Vagina (tissue), 2 donors: ENCODE data around the gene PIEZO2. TPM values are rescaled to one million over a fixed set of nuclear protein-coding genes. Genes with fewer than 3 reads are reported as not detected.
A peak's percentile ranks its signal among the peaks of the same experiment; 100 is the strongest.
"Not testable (repeated sequence)": the region's sequence is repeated elsewhere in the genome, so short reads cannot be mapped to it uniquely, and the experiment has no call there.

Experiments used
- DNase-seq, 2 donors: peaks; one replicate each; pipeline ENCODE4 v3.0.0-alpha.2; 2017; ENCODE audit errors: extremely low spot score in 2 of 2
- H3K27ac ChIP-seq: fragments of 200-600 bp; sonication (generic); one replicate; pipeline ENCODE4 v1.5.1; 2019
- H3K27me3 ChIP-seq: fragments of 200-600 bp; sonication (generic); one replicate; pipeline ENCODE4 v1.5.1; 2019
- H3K36me3 ChIP-seq, 2 donors: fragments of 200-600 bp; sonication (generic); one replicate each; pipeline ENCODE4 v1.5.1; 2017 to 2019
- H3K4me1 ChIP-seq: fragments of 200-600 bp; sonication (generic); one replicate; pipeline ENCODE4 v1.5.1; 2019
- H3K4me3 ChIP-seq, 2 donors: fragments of 200-600 bp; sonication (generic); 1 replicate in 1 of 2; 2 replicates in 1 of 2; pipeline ENCODE4 v1.5.1; 2016 to 2019
- H3K9me3 ChIP-seq: fragments of 200-600 bp; sonication (generic); one replicate; pipeline ENCODE4 v1.5.1; 2019
- CTCF ChIP-seq, 3 experiments: fragments of 450-650 bp in 2 of 3; fragments of 200-600 bp in 1 of 3; sonication (generic) in 1 of 3; IDR thresholded peaks; one replicate each; pipeline ENCODE4 v1.5.1; 2017 to 2019; ENCODE audit warnings: antibody characterized with exemption in 3 of 3, mild to moderate bottlenecking in 2 of 3, moderate library complexity in 2 of 3
- POLR2A ChIP-seq, 2 donors: fragments of 450-650 bp; IDR thresholded peaks; one replicate each; pipeline ENCODE4 v1.6.1; 2017; ENCODE audit warnings: antibody characterized with exemption in 2 of 2, mild to moderate bottlenecking in 2 of 2, moderate library complexity in 2 of 2
- POLR2AphosphoS5 ChIP-seq, 2 donors: sonication (generic); formaldehyde crosslinking; IDR thresholded peaks; one replicate each; pipeline ENCODE4 v1.9.0; 2017; ENCODE audit warnings: antibody characterized with exemption in 2 of 2, mild to moderate bottlenecking in 2 of 2, low read depth in 1 of 2; ENCODE audit not compliant: insufficient read depth in 1 of 2
- intact Hi-C: fragments of 100-400 bp; cut with DNase I; formaldehyde crosslinking; loops from one replicate; pipeline ENCODE4 v1.15.1; 2023
- total RNA-seq: library from RNA; depleted of rRNA; stranded (reverse); fragments of >200 nt; gene quantifications from one replicate; pipeline ENCODE4 v1.2.3, GENCODE V29; 2016

Gene PIEZO2
- total RNA-seq, result 5.9 TPM

- no peaks in the 10 kb centered on the region for H3K36me3 ChIP-seq
- peak within 1 kb of the TSS; percentile 35 to 42 for H3K4me3 ChIP-seq
- H3K9me3 ChIP-seq, result no peaks in the 10 kb centered on the region
- intact Hi-C loops, result loop anchor here (5.0 kb wide), 1 partner anchor 587 kb away; no protein-coding TSS in a partner anchor
- H3K4me1 ChIP-seq, result peaks cover 25% of the 10 kb centered on the region
- peak in 1 of 2 donors; percentile 26 for TF ChIP-seq POLR2A (IDR thresholded peaks at IDR 0.05)
- TF ChIP-seq CTCF (IDR thresholded peaks at IDR 0.05), result no peak
- TF ChIP-seq POLR2AphosphoS5 (IDR thresholded peaks at IDR 0.05; ENCODE audit: insufficient read depth in 1 of 2, low read depth in 1 of 2), result no peak
- DNase-seq, result no peak
- no peak within 1 kb of the TSS for H3K27ac ChIP-seq
- peaks cover 9% of the 10 kb centered on the region for H3K27me3 ChIP-seq
Observed at GRCh38 chr18:11149441-11150270, at the start of gene PIEZO2. Gene PIEZO2 (minus strand): TSS chr18:11149569. CDS start chr18:11148588, 981 bp downstream.

- Histone ChIP-seq H3K4me1 (no peaks in the 10 kb centered on the region), H3K27ac (no peak overlapping the region), H3K4me3 (no peak overlapping the region), H3K9me3 (no peaks in the 10 kb centered on the region), H3K27me3 (no peaks in the 10 kb centered on the region), H3K36me3 (no peaks in the 10 kb centered on the region)
- TF ChIP-seq CTCF (IDR thresholded peaks at IDR 0.05), result no peak
- no peak for TF ChIP-seq POLR2A (IDR thresholded peaks at IDR 0.05)
- TF ChIP-seq POLR2AphosphoS5 (IDR thresholded peaks at IDR 0.05; ENCODE audit: insufficient read depth in 1 of 2, low read depth in 1 of 2), result no peak
- DNase-seq, result no peak
- intact Hi-C loops, result no loop called here
Observed at GRCh38 chr18:11183637-11184036, 34.3 kb upstream of the PIEZO2 start.

- H3K4me1 ChIP-seq, intact Hi-C loops, DNase-seq, H3K27me3 ChIP-seq, H3K36me3 ChIP-seq, H3K27ac ChIP-seq, H3K4me3 ChIP-seq, H3K9me3 ChIP-seq: not testable (repeated sequence)
Observed at GRCh38 chr18:11181629-11182028, 32.3 kb upstream of the PIEZO2 start.

- H3K27ac ChIP-seq, result no peak overlapping the region
- no peak for DNase-seq
- H3K4me3 ChIP-seq, result no peak overlapping the region
- TF ChIP-seq POLR2A (IDR thresholded peaks at IDR 0.05) (no peak), POLR2AphosphoS5 (IDR thresholded peaks at IDR 0.05; ENCODE audit: insufficient read depth in 1 of 2, low read depth in 1 of 2) (no peak), CTCF (IDR thresholded peaks at IDR 0.05) (no peak)
- H3K36me3 ChIP-seq, result no peaks in the 10 kb centered on the region
- no peaks in the 10 kb centered on the region for H3K9me3 ChIP-seq
- intact Hi-C loops, result no loop called here
- H3K4me1 ChIP-seq, result no peaks in the 10 kb centered on the region
- no peaks in the 10 kb centered on the region for H3K27me3 ChIP-seq
Observed at GRCh38 chr18:11179959-11180519, 30.7 kb upstream of the PIEZO2 start.

- no peaks in the 10 kb centered on the region for H3K9me3 ChIP-seq
- H3K27me3 ChIP-seq, result no peaks in the 10 kb centered on the region
- no peak for DNase-seq
- H3K27ac ChIP-seq, result no peak overlapping the region
- H3K36me3 ChIP-seq, result no peaks in the 10 kb centered on the region
- H3K4me1 ChIP-seq, result no peaks in the 10 kb centered on the region
- intact Hi-C loops, result no loop called here
- TF ChIP-seq POLR2A (IDR thresholded peaks at IDR 0.05) (no peak), POLR2AphosphoS5 (IDR thresholded peaks at IDR 0.05; ENCODE audit: insufficient read depth in 1 of 2, low read depth in 1 of 2) (no peak), CTCF (IDR thresholded peaks at IDR 0.05) (no peak)
- no peak overlapping the region for H3K4me3 ChIP-seq
Observed at GRCh38 chr18:11178951-11179549, 29.7 kb upstream of the PIEZO2 start.
